Activated CD4-positive, alpha-beta memory T cell treated with anti-CD3 and anti-CD28 coated beads, Interleukin-2, amount 10 ng/mL, durations not matched to agents 7 days and 5 days (primary cell): ENCODE data around the gene TSKU. TPM values are rescaled to one million over a fixed set of nuclear protein-coding genes. Genes with fewer than 3 reads are reported as not detected.

ENCODE experiments used
- CTCF ChIA-PET: fragments of 350-600 bp; sonication (Branson Sonifier 250); formaldehyde crosslinking; loops from one replicate; lab custom pipeline; 2021; ENCODE audit warnings: antibody characterized with exemption, inconsistent platforms; lab: Charles Lee
- POLR2A ChIA-PET: fragments of 350-600 bp; sonication (Branson Sonifier 250); formaldehyde crosslinking; loops from one replicate; lab custom pipeline; 2021; ENCODE audit warnings: antibody characterized with exemption; lab: Charles Lee
- DNase-seq: peaks from one replicate; pipeline ENCODE4 v3.0.0-alpha.2; 2020
- H3K27ac Mint-ChIP-seq: one replicate; pipeline ENCODE4 v1.8.0; 2021; ENCODE audit warnings: mild to moderate bottlenecking, mixed read lengths
- H3K27me3 Mint-ChIP-seq: one replicate; pipeline ENCODE4 v1.8.0; 2021; ENCODE audit warnings: mixed read lengths
- H3K36me3 Mint-ChIP-seq: one replicate; pipeline ENCODE4 v1.8.0; 2021; ENCODE audit warnings: low read depth, mixed read lengths
- H3K4me1 Mint-ChIP-seq: one replicate; pipeline ENCODE4 v1.8.0; 2021; ENCODE audit warnings: mixed read lengths
- H3K4me3 Mint-ChIP-seq: one replicate; pipeline ENCODE4 v1.8.0; 2021; ENCODE audit warnings: mild to moderate bottlenecking, mixed read lengths
- H3K9me3 Mint-ChIP-seq: one replicate; pipeline ENCODE4 v1.8.0; 2021; ENCODE audit warnings: mixed read lengths
- total RNA-seq, 2 experiments: library from RNA; stranded (reverse); gene quantifications; one replicate each; pipeline ENCODE4 v1.2.3, GENCODE V29; 2021

The TSKU gene
- total RNA-seq, 2 experiments from 2014 or later = 0.85 to 1.2 TPM

DNA sequence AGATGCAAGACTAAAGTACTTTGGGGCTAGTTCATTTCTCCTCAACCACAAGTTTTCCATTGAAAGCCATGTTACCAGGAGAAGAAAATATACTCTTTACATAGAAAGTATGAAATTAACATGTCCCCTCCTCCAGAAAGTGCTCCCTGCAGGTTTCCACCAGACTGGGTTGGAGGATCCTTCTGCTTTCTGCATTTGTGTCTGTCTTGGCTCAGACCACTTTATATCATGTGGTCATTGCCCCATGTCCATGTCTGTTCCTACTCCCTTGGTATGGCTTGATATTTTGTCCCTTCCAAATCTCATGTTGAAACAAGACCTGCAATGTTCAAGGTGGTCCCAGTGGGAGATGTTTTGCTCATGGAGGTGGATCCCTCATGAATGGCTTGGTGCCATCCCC lies 49.2 kb downstream of the TSKU start:
- no peaks in the 10 kb centered on the region for H3K9me3 Mint-ChIP-seq

DNA sequence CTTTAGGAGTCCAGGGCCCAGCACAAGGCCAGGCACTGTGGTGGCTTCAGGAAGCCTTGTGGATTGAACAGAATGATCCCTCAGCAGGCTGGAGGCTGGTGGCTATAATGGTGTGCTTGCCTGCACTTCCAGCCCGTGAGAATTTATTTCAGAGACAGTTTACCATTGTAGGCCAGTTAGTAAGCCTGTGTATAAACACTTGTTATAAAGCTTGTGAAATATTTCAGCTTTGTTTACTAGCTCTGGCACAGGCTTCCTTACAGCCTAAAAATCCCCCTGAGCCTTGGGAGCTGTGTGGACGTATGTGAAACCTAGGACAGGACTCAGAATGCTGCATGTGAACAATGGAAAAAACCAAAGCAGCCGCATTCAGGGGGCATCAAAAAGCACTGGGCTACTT lies 51.0 kb downstream of the TSKU start:
- no peak for DNase-seq
- ChIA-PET CTCF (no interaction called here), POLR2A (interaction anchor here (0.5 kb wide), 1 partner anchor 10 kb away, joined by 3 read pairs; no protein-coding TSS in a partner anchor)
- H3K36me3 Mint-ChIP-seq = no peaks in the 10 kb centered on the region
- no peaks in the 10 kb centered on the region for H3K9me3 Mint-ChIP-seq
- no peak overlapping the region for H3K4me3 Mint-ChIP-seq
- H3K4me1 Mint-ChIP-seq = no peaks in the 10 kb centered on the region
- peaks cover 14% of the 10 kb centered on the region for H3K27me3 Mint-ChIP-seq
- H3K27ac Mint-ChIP-seq = no peak overlapping the region

More for the DNA sequence above, 49.2 kb downstream of the TSKU start:
- peaks cover 13% of the 10 kb centered on the region for H3K27me3 Mint-ChIP-seq
- no peaks in the 10 kb centered on the region for H3K4me1 Mint-ChIP-seq
- H3K4me3 Mint-ChIP-seq = no peak overlapping the region
- ChIA-PET POLR2A (no interaction called here), CTCF (no interaction called here)
- no peak overlapping the region for H3K27ac Mint-ChIP-seq
- H3K36me3 Mint-ChIP-seq = no peaks in the 10 kb centered on the region
- no peak for DNase-seq

DNA sequence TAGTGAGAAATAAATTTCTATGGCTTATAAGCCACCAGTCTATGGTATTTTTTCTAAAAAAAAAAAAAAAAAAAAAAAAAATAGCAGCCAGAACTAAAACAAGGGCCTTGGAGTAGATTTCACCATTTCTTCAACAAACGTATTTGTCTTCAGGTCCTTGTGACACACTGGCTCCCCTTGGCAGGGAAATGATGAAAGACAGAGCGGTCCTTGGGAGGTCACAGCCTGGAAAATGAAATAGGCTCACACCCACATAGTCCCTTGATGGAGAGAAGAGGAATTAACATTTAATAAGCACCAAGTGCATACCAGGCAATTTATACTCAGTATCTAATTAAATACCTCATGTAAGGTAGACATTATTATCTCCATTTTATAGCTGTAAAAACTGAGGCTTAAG lies 51.9 kb downstream of the TSKU start:
- no peaks in the 10 kb centered on the region for H3K9me3 Mint-ChIP-seq

DNA sequence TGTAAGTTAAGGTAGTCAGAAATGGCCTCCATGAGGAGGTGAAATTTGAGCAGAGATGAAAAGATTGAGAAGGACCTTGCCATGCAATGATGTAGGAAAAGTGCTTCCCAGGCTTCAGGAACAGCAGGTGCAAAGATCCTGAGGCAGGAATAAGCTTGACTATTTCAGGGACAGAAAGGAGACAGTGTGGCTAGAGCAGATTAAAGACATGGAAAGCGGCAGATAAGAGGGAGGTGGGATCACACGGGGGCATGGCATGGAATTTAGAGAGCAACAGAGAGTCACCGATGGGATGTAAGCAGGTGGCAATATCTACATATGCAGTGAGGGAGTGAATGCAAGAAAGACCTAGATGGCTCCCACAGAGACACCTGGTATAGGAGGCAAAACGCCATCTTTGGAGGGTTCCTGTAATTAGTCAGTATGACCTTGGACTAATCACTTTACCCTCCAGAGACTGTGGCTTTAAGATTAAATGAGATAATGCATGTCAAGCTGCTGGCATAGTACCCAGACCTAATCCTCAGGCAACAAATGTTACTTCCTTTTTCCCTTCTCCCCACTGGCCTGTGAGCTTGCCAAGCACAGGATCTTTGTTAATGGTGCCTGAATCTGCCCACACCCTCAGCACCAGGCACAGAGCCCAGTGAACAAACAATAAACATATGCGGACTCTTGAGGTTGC lies 52.9 kb downstream of the TSKU start:
- no peaks in the 10 kb centered on the region for H3K4me1 Mint-ChIP-seq
- H3K36me3 Mint-ChIP-seq = no peaks in the 10 kb centered on the region
- POLR2A ChIA-PET = interaction anchor here (0.9 to 1.1 kb wide), 2 partner anchors 12 to 55 kb away, joined by 3 read pairs; no protein-coding TSS in a partner anchor
- H3K27ac Mint-ChIP-seq = no peak overlapping the region
- no peak overlapping the region for H3K4me3 Mint-ChIP-seq
- no peaks in the 10 kb centered on the region for H3K9me3 Mint-ChIP-seq
- H3K27me3 Mint-ChIP-seq = peaks cover 25% of the 10 kb centered on the region
- CTCF ChIA-PET = interaction anchor here (0.6 to 1.1 kb wide), 3 partner anchors 84 to 483 kb away, joined by 3 to 6 read pairs (median 4); no protein-coding TSS in a partner anchor
- no peak for DNase-seq

More for the DNA sequence above, 51.9 kb downstream of the TSKU start:
- peaks cover 21% of the 10 kb centered on the region for H3K27me3 Mint-ChIP-seq
- no peak overlapping the region for H3K27ac Mint-ChIP-seq
- no peaks in the 10 kb centered on the region for H3K36me3 Mint-ChIP-seq
- ChIA-PET POLR2A (interaction anchor here (1.1 kb wide), 1 partner anchor 54 kb away, joined by 3 read pairs; no protein-coding TSS in a partner anchor), CTCF (interaction anchor here (1.1 kb wide), 2 partner anchors 85 to 162 kb away, joined by 3 to 4 read pairs; no protein-coding TSS in a partner anchor)
- H3K4me3 Mint-ChIP-seq = no peak overlapping the region
- no peaks in the 10 kb centered on the region for H3K4me1 Mint-ChIP-seq
- DNase-seq = no peak

DNA sequence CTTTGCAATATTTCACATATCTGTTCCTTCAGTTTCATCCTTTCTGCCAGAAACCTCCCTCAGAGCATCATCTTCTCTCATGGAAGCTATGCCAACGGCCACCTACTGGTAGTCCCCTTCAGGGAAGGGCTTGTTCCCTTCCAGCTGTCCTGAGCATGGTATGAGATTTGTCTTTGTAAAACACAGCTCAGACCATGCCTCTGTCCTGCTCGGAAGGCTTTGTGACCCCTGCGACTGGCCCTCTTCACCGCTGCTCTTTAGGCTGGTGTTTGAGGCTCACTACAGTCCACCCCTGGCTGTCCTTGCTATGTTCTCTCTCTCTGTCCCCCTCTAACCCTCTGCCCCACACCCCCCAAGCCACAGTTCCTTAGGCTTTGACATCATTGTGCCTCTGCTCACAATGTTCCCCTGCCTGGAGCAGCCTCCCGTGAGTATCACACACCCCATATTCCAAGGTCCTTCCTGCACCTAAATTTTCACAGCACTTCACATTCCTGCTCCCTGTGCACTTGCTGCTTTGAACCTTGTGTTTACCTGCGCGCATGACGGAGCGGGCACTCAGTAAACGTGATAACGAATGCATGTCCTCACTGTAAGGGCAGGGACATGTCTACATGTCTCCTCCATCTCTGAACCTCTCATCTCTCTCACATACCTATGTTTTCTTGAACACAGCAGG lies 53.6 kb downstream of the TSKU start:
- CTCF ChIA-PET = no interaction called here
- DNase-seq = no peak
- no peaks in the 10 kb centered on the region for H3K9me3 Mint-ChIP-seq
- H3K4me1 Mint-ChIP-seq = no peaks in the 10 kb centered on the region
- no peak overlapping the region for H3K4me3 Mint-ChIP-seq
- peaks cover 30% of the 10 kb centered on the region for H3K27me3 Mint-ChIP-seq
- H3K27ac Mint-ChIP-seq = no peak overlapping the region
- POLR2A ChIA-PET = interaction anchor here (0.9 kb wide), 1 partner anchor 12 kb away, joined by 3 read pairs; no protein-coding TSS in a partner anchor
- no peaks in the 10 kb centered on the region for H3K36me3 Mint-ChIP-seq

DNA sequence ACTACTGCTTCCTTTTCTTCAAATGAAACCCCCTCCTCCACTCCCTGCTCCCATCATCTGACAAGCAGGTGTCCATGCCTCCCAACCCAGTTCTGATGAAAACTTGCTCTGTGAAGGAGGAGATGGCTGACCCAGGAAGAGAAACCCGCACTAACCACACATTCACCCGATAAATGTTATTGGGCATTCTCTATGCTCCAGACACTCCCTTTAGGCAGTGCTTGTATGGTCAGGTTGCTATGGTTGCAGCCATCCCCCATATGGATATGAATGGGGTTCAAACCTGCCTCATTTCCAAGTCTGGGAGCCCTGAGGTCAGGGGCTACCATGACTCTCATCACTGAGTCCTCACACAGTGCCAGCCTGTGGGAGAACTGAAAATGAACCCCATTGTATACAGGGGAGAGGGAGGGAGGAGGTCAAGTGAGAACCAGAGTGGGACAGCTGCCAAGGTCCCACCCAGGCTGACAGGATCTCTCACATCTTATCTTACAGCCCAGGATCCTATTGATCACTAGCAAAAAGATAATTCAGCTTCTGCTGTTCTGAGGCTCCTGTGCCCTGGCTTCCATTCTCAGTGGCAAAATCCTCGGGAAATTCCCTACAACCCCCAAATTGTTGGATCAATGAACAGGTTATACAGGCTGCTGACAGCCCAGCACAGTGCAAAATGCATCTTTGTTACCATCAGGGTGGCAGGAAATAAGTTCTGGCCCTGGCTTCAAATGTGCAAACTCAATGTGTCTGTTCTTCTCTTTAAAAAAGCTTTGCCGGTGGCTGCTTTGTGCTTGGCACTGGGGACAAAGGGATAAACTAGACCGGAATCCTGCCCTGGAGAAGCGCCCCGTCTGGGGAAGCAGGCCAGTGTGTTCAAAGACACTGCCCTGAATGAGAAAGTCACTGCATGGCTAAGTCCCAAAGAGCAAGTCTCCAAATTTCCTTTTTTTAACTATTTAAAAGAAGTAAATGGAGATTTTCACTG lies 54.8 kb downstream of the TSKU start:
- Mint-ChIP-seq H3K36me3 (no peaks in the 10 kb centered on the region), H3K9me3 (no peaks in the 10 kb centered on the region), H3K4me1 (no peaks in the 10 kb centered on the region), H3K4me3 (no peak overlapping the region), H3K27me3 (peaks cover 33% of the 10 kb centered on the region), H3K27ac (no peak overlapping the region)
- DNase-seq = no peak
- CTCF ChIA-PET = no interaction called here
- POLR2A ChIA-PET = no interaction called here

DNA sequence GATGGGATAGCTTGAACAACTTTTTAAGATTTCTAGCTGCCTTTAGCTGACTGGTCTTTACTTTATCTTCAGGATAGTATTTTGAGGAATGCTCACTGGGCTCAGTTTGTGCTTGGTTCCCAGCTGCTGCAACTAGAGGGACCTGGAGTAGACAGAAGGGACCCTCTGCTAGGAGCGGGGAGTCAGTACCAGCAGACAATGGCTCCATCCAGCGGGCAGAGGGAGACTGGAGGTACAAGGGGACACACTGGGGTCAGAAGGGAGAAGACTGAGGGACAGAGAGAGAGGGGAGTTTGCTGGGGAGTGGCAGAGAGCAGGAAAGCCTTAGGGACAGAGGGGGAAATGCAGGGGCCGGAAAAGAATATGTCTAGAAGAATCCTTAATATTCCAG lies 55.5 kb downstream of the TSKU start:
- Mint-ChIP-seq H3K9me3 (no peaks in the 10 kb centered on the region), H3K27ac (no peak overlapping the region), H3K36me3 (no peaks in the 10 kb centered on the region), H3K27me3 (peaks cover 36% of the 10 kb centered on the region), H3K4me1 (no peaks in the 10 kb centered on the region), H3K4me3 (no peak overlapping the region)
- CTCF ChIA-PET = no interaction called here
- POLR2A ChIA-PET = no interaction called here
- no peak for DNase-seq

DNA sequence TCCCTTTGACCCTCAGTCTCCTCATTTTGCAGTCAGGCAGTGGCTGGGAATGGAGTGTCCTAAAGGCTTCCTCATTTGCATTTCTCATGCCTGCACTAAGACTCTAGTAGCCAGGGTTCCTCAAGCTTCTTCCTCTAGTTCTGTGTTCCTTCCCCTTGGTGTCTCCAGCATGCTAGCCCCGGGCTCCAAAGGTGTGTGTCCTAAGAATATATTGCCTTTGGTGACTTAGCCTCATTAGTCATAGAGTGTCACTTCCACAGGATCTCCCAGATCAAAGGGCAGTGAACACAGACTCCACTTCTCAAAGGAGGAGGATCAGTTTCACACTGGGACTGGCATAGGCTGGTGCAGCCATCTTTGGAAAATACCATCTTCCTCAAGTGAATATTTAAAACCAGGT lies 56.2 kb downstream of the TSKU start:
- H3K9me3 Mint-ChIP-seq = no peaks in the 10 kb centered on the region
- H3K4me3 Mint-ChIP-seq = no peak overlapping the region
- no peaks in the 10 kb centered on the region for H3K4me1 Mint-ChIP-seq
- CTCF ChIA-PET = no interaction called here
- POLR2A ChIA-PET = no interaction called here
- H3K27me3 Mint-ChIP-seq = peaks cover 36% of the 10 kb centered on the region
- DNase-seq = no peak
- no peak overlapping the region for H3K27ac Mint-ChIP-seq
- no peaks in the 10 kb centered on the region for H3K36me3 Mint-ChIP-seq

DNA sequence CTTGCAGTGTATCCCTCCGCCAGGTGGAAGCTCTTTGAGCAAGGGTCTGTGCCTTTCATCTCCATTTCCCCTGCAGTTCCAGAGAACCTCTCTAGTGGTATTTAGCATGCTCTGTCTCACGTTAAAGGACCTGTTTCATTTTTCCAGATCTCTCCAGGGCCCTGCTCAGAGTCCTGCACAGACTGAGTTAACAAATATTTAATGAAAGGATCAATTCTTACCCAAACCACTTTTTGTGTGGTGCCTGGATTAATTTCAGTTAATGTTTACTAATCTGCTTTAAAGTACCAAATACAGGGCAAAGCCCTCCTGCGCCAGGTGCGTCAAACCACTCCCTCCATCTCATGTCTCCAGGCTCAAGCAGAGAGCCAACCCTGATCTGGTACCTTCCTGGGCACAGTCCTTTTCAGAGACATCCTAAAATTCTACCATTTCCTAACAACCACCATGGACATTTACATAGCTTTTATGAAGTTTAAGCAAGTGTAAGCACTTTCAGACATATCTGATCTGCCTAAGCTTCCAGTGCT lies 58.8 kb downstream of the TSKU start:
- POLR2A ChIA-PET = no interaction called here
- no peaks in the 10 kb centered on the region for H3K4me1 Mint-ChIP-seq
- H3K4me3 Mint-ChIP-seq = no peak overlapping the region
- no peaks in the 10 kb centered on the region for H3K36me3 Mint-ChIP-seq
- no peaks in the 10 kb centered on the region for H3K9me3 Mint-ChIP-seq
- CTCF ChIA-PET = no interaction called here
- DNase-seq = no peak
- H3K27me3 Mint-ChIP-seq = peaks cover 46% of the 10 kb centered on the region
- H3K27ac Mint-ChIP-seq = no peak overlapping the region

DNA sequence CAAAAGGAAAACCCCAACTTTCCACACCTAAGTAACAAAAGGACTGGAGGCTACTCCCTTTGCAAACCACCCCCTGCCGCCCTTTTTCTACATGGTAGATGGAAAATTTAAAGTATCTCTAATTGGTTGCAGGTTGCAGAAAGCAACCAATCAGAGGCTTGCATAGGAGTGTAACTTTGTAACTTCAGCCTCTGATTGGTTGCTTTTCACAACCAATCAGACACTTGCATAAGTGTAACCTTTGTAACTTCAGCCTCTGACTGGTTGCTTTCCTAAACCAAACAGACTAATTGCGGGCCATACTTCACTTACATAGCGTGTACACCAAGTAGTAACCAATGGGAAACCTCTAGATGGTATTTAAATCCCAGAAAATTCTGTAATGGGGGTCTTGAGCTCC lies 60.8 kb downstream of the TSKU start:
- no peaks in the 10 kb centered on the region for H3K9me3 Mint-ChIP-seq
- ChIA-PET CTCF (no interaction called here), POLR2A (no interaction called here)
- no peak overlapping the region for H3K27ac Mint-ChIP-seq
- H3K36me3 Mint-ChIP-seq = no peaks in the 10 kb centered on the region
- no peak overlapping the region for H3K4me3 Mint-ChIP-seq
- H3K27me3 Mint-ChIP-seq = peaks cover 48% of the 10 kb centered on the region
- H3K4me1 Mint-ChIP-seq = no peaks in the 10 kb centered on the region
- DNase-seq = no peak

DNA sequence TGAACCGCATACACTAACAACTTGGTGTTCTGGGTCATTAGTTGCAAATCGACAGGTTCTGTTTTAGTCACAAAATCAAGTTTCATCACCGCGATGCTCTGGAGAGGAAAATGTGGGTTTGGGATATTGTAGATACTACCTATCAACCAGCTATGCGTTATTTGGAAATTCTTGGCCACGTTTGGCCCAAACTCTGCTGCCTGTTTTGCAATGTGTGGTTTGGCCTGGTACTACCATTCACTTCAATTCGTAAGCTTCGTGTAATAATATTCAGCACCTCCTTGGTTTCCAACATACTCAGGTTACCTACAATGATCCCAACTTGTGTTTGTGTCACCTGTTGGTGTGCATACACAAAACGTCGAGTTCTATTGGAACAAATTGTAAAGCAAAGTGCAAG lies 61.4 kb downstream of the TSKU start:
- no peak overlapping the region for H3K4me3 Mint-ChIP-seq
- DNase-seq = no peak
- peaks cover 44% of the 10 kb centered on the region for H3K27me3 Mint-ChIP-seq
- POLR2A ChIA-PET = no interaction called here
- H3K4me1 Mint-ChIP-seq = no peaks in the 10 kb centered on the region
- H3K27ac Mint-ChIP-seq = no peak overlapping the region
- no peaks in the 10 kb centered on the region for H3K9me3 Mint-ChIP-seq
- H3K36me3 Mint-ChIP-seq = no peaks in the 10 kb centered on the region
- CTCF ChIA-PET = no interaction called here

DNA sequence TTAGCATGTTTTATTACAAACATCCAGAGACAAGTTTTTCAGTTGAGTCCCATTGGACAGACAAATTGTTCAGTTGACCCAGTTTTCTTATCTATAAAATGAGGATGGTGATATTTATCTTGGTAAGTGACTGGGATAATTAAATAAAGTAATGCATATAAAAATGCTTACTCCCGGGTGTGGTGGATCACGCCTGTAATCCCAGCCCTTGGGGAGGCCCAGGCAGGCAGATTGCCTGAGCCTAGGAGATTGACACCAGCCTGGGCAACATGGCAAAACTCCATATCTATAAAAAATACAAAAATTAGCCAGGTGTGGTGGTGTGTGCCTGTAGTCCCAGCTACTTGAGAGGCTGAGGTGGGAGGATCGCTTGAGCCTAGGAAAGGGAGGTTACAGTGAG lies 61.9 kb downstream of the TSKU start:
- no peak for DNase-seq
- Mint-ChIP-seq H3K36me3 (no peaks in the 10 kb centered on the region), H3K9me3 (no peaks in the 10 kb centered on the region), H3K27me3 (peaks cover 41% of the 10 kb centered on the region), H3K27ac (no peak overlapping the region), H3K4me3 (no peak overlapping the region), H3K4me1 (no peaks in the 10 kb centered on the region)
- CTCF ChIA-PET = interaction anchor here (0.7 kb wide), 1 partner anchor 127 kb away, joined by 4 read pairs; no protein-coding TSS in a partner anchor
- POLR2A ChIA-PET = no interaction called here
